Natural killer cell (primary cell): Measurements from ENCODE around the gene FAM170B. TPM values are rescaled to one million over a fixed set of nuclear protein-coding genes. Genes with fewer than 3 reads are reported as not detected.

Experiments
- ATAC-seq, 3 donors: fragments of 150-1000 bp in 2 of 3; fragments of 200-7000 bp in 1 of 3; cut with Tn5 transposase; 1 replicate in 1 of 3; 2 replicates in 2 of 3; pipeline ENCODE4 v1.10.0; 2021; ENCODE audit warnings: mild to moderate bottlenecking in 2 of 3, moderate library complexity in 2 of 3
- DNase-seq, 2 donors: peaks; one replicate each; pipeline versions ENCODE4 v3.0.0 to v3.0.0-alpha.2; 2013 to 2021; ENCODE audit warnings: mixed read lengths in 1 of 2
- H3K27ac ChIP-seq: one replicate; pipeline ENCODE4 v1.5.1; 2013; ENCODE audit warnings: mild to moderate bottlenecking, low read length
- H3K27me3 ChIP-seq: one replicate; pipeline ENCODE4 v1.6.1; 2013; ENCODE audit warnings: low read length; ENCODE audit not compliant: control insufficient read depth, insufficient read depth
- H3K36me3 ChIP-seq: one replicate; pipeline ENCODE4 v1.6.1; 2013; ENCODE audit warnings: low read length; ENCODE audit not compliant: control insufficient read depth, insufficient read depth
- H3K4me1 ChIP-seq: one replicate; pipeline ENCODE4 v1.6.1; 2013; ENCODE audit warnings: low read length; ENCODE audit not compliant: control insufficient read depth, insufficient read depth
- H3K4me3 ChIP-seq: one replicate; pipeline ENCODE4 v1.5.1; 2013; ENCODE audit warnings: low read length
- H3K9me3 ChIP-seq: one replicate; pipeline ENCODE4 v1.6.1; 2013; ENCODE audit warnings: low read length; ENCODE audit not compliant: control insufficient read depth, insufficient read depth
- H3K27ac Mint-ChIP-seq, 2 donors: one replicate each; pipeline ENCODE4 v1.8.0; 2022; ENCODE audit warnings: mild to moderate bottlenecking in 2 of 2, mixed read lengths in 2 of 2, moderate library complexity in 1 of 2
- H3K27me3 Mint-ChIP-seq, 2 donors: one replicate each; pipeline ENCODE4 v1.8.0; 2022; ENCODE audit warnings: low read depth in 2 of 2, mixed read lengths in 2 of 2
- H3K36me3 Mint-ChIP-seq: one replicate; pipeline ENCODE4 v1.8.0; 2022; ENCODE audit warnings: mixed read lengths
- H3K4me1 Mint-ChIP-seq, 2 donors: one replicate each; pipeline ENCODE4 v1.8.0; 2022; ENCODE audit warnings: mixed read lengths in 2 of 2
- H3K4me3 Mint-ChIP-seq: one replicate; pipeline ENCODE4 v1.8.0; 2022; ENCODE audit warnings: mild to moderate bottlenecking, moderate library complexity, mixed read lengths
- H3K9me3 Mint-ChIP-seq, 2 donors: one replicate each; pipeline ENCODE4 v1.8.0; 2022; ENCODE audit warnings: mixed read lengths in 2 of 2
- WGBS: methylation state at CpG from one replicate; pipeline ENCODE4 v1.1.7; 2013; ENCODE audit warnings: missing lambda C conversion rate; ENCODE audit not compliant: insufficient coverage; 5-methylcytosine and 5-hydroxymethylcytosine counted together
- intact Hi-C: fragments of 100-400 bp; cut with micrococcal nuclease; formaldehyde crosslinking; loops from one replicate; pipeline ENCODE4 v1.14.2; 2022
- total RNA-seq, 4 donors: library from RNA; stranded (reverse); fragments of 120-200 nt in 1 of 4; gene quantifications; one replicate each; pipeline versions ENCODE4 v1.2.3 to v1.2.4, GENCODE V29; 2013 to 2022
- TF ChIP-seq, protein P1 (sequence below): fragments of 200-600 bp; IDR thresholded peaks from one replicate; pipeline ENCODE4 v1.8.0; 2022; ENCODE audit warnings: antibody characterized with exemption

FAM170B gene
- total RNA-seq, 3 donors from 2014 or later (not counting 1 experiment from before 2014, with no cell fraction given): not detected

DNA sequence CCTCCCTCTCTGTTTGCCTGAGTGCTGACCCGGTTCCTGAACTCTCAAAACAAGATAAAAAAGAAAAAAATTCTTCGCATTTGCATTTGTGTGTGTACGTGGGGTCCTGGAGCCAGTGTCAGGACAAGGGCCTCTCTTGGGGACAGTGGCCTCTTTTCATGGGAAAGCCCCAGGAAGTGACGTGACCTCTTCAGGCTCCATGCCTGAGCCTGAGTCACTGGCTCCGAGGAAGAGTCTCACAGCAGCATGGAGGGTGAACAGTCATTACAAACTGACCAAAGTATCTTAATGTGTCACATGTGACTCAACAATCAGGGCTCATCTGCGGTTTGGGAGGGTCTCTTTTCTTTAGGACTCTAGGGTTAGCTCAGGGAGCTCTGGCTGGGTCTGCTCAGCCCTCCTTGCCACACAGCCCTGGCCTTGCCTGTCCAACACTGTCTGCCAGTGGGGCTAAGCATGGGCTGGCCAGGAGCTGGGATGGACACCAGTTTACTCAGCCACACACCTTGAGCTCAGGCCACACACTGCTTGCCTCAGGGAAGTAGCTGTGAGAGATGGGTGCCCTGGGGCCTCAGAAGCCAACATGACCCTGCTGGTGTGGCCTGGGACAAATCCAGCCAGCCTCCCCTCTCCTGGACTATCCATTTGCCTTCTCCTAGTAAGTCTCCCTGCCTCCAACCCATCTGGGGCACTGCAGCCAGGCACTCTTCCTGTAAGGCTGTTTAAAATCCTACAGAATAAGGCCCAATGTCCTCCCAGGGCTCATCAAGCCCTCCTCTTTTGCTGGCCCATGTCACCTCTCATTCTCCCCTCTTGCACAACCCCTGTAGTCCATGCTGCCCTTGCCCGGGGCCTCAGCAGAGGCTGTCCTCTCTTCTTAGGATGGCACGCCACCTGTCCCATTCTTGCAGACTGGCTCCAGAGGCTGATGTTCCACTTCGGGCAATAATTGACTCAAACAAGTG lies 43.9 kb upstream of the FAM170B start:
- no peaks in the 10 kb centered on the region for H3K27me3 Mint-ChIP-seq
- H3K4me3 Mint-ChIP-seq: peak overlapping the region; percentile 60
- WGBS: 59% methylated on average over 9 of the region's 9 CpGs
- no peaks in the 10 kb centered on the region for H3K27me3 ChIP-seq
- peak overlapping the region; percentile 89 to 92 for H3K27ac Mint-ChIP-seq
- H3K4me3 ChIP-seq: no peak overlapping the region
- TF ChIP-seq, protein P1, sequence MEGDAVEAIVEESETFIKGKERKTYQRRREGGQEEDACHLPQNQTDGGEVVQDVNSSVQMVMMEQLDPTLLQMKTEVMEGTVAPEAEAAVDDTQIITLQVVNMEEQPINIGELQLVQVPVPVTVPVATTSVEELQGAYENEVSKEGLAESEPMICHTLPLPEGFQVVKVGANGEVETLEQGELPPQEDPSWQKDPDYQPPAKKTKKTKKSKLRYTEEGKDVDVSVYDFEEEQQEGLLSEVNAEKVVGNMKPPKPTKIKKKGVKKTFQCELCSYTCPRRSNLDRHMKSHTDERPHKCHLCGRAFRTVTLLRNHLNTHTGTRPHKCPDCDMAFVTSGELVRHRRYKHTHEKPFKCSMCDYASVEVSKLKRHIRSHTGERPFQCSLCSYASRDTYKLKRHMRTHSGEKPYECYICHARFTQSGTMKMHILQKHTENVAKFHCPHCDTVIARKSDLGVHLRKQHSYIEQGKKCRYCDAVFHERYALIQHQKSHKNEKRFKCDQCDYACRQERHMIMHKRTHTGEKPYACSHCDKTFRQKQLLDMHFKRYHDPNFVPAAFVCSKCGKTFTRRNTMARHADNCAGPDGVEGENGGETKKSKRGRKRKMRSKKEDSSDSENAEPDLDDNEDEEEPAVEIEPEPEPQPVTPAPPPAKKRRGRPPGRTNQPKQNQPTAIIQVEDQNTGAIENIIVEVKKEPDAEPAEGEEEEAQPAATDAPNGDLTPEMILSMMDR: no peak
- no peaks in the 10 kb centered on the region for H3K36me3 Mint-ChIP-seq
- H3K9me3 Mint-ChIP-seq: no peaks in the 10 kb centered on the region
- no peaks in the 10 kb centered on the region for H3K9me3 ChIP-seq
- intact Hi-C loops: no loop called here
- H3K27ac ChIP-seq: peak overlapping the region; percentile 34
- peaks cover 69 to 75% of the 10 kb centered on the region in 2 donors for H3K4me1 Mint-ChIP-seq
- DNase-seq: peak; percentile 41 to 69
- H3K4me1 ChIP-seq: peaks cover 74% of the 10 kb centered on the region
- no peaks in the 10 kb centered on the region for H3K36me3 ChIP-seq
- ATAC-seq: peak; percentile 88 to 89 (median 88)

DNA sequence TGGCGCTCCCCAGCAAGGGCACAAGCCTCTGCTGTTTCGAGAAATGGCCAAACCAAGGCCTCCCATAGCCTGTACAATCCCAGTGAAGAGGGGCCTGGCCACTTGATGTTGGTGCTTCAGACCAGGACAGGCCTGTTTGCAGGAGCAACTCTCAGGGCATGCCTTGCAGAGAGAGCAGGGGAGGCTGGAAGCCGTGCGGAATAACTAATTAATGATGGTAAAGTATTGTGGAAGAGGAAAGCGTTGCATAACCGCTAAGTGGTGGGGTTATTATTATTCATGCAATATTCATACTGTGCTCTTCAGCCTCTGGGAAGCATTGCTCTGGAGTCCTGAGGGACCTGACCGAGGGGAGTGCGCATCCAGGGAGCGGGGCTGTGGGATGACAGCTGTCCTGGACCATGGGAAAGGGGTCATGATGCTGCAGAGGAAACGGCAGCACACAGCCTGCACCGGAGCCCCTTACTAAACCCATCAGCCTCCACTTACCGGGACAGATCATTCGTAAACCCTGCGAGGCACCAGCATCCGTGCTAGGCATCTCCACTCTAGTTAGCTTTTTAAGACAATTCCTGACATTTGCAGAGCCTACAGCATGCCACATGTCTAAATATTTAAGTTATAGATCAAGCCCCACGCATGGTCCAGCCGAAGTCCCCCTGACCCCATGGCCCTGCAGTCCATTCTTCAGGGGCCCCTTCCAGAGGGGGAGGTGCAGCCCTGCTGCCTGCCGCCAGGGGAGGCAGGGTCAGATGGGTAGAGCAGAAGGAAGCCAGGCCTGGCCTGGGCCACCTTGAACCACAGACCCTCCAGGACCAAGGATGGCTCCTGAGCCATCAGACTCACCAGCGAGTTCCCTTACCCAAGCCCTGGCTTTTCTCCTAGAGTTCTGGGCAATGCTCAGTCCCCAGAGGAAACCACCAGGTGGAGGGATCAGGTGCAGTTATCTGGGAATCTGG lies 42.8 kb upstream of the FAM170B start:
- Mint-ChIP-seq H3K4me3 (peak overlapping the region; percentile 21), H3K9me3 (no peaks in the 10 kb centered on the region), H3K4me1 (peaks cover 67 to 76% of the 10 kb centered on the region in 2 donors), H3K27ac (peak overlapping the region; percentile 89 to 92), H3K27me3 (no peaks in the 10 kb centered on the region), H3K36me3 (no peaks in the 10 kb centered on the region)
- no peak for DNase-seq
- Histone ChIP-seq H3K27ac (no peak overlapping the region), H3K27me3 (no peaks in the 10 kb centered on the region), H3K4me1 (peaks cover 84% of the 10 kb centered on the region), H3K4me3 (no peak overlapping the region), H3K9me3 (no peaks in the 10 kb centered on the region), H3K36me3 (no peaks in the 10 kb centered on the region)
- WGBS: 93% methylated on average over 19 of the region's 19 CpGs
- no peak for ATAC-seq
- intact Hi-C loops: no loop called here
- TF ChIP-seq, protein P1: no peak

DNA sequence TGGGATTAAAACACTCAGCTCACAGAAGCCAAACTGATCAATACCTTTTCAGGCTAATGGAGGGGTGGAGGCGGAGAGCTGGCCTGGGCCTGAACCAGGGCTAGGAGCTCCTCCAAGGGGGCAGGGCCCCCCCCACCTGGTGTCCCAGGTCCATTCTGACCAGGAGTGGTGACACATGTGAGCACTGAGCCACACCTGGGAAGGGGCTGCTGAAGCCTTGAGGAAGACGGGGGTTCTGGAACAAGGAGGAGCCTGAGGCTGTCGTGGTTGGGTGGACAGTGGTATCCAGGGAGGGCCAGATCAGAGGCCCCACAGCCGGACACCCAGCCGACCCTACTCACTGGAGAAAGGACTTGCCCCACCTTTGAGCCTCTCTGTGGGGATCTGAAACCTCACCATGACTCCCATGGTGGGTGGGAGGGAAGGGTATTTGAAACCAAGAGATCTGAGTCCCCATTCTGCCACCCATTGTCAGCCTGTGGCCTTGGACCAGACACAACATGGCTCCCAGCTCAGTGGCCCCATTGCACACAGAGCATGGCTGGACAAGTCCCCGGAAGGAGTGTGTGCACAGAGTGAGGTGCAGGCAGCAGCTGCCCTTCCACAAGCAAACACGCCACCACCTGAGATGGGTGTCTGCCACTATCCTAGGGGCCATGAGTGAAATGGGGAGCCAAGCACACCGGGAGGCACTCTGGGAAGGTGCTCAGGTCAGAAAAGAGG lies 41.9 kb upstream of the FAM170B start:
- TF ChIP-seq, protein P1: no peak
- no peak for ATAC-seq

More for the DNA sequence above, 41.9 kb upstream of the FAM170B start:
- Mint-ChIP-seq H3K27me3 (no peaks in the 10 kb centered on the region), H3K9me3 (no peaks in the 10 kb centered on the region), H3K4me3 (no peak overlapping the region), H3K27ac (peak overlapping the region; percentile 21 to 92), H3K36me3 (no peaks in the 10 kb centered on the region), H3K4me1 (peaks cover 59 to 69% of the 10 kb centered on the region in 2 donors)
- Histone ChIP-seq H3K36me3 (no peaks in the 10 kb centered on the region), H3K9me3 (no peaks in the 10 kb centered on the region), H3K4me1 (peaks cover 92% of the 10 kb centered on the region), H3K27me3 (no peaks in the 10 kb centered on the region), H3K4me3 (no peak overlapping the region), H3K27ac (no peak overlapping the region)
- intact Hi-C loops: no loop called here
- WGBS: 95% methylated on average over 8 of the region's 8 CpGs
- DNase-seq: no peak
